ENCODE data around the gene SPOPL. TPM values are rescaled to one million over a fixed set of nuclear protein-coding genes. Genes with fewer than 3 reads are reported as not detected.

Gene SPOPL
- total and polyA plus RNA-seq, 3 donors from 2014 or later: 9.1 to 14.2 (median 10.6) TPM

DNA sequence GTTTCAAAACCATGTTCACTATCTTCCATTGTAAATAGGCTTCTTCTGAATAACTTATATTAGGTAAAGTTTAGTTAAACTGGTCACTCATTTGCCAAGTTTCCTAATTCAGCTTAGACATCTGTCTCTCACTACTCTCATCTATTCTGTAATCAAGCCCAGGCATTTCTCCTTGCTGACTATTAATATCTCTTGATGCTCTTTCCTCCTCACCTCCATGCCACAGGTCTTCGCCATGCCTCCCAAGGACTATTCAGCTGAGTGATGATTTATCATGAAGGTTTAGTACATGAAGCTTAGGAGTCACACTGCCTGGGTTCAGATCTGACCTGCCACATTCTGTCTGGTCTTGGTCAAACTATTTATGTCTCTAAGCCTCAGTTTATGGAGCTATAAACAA, 115.5 kb downstream of the SPOPL start:
- intact Hi-C loops (cut with DNase I; ENCODE audit: low total_unique reads): no loop called here
- Histone ChIP-seq H3K27ac (no peak overlapping the region), H3K36me3 (ENCODE audit: low read depth, missing control alignments) (no peaks in the 10 kb centered on the region), H3K9me3 (no peaks in the 10 kb centered on the region), H3K27me3 (no peaks in the 10 kb centered on the region), H3K4me1 (no peaks in the 10 kb centered on the region), H3K4me3 (no peak overlapping the region)
- TF ChIP-seq, protein P1, sequence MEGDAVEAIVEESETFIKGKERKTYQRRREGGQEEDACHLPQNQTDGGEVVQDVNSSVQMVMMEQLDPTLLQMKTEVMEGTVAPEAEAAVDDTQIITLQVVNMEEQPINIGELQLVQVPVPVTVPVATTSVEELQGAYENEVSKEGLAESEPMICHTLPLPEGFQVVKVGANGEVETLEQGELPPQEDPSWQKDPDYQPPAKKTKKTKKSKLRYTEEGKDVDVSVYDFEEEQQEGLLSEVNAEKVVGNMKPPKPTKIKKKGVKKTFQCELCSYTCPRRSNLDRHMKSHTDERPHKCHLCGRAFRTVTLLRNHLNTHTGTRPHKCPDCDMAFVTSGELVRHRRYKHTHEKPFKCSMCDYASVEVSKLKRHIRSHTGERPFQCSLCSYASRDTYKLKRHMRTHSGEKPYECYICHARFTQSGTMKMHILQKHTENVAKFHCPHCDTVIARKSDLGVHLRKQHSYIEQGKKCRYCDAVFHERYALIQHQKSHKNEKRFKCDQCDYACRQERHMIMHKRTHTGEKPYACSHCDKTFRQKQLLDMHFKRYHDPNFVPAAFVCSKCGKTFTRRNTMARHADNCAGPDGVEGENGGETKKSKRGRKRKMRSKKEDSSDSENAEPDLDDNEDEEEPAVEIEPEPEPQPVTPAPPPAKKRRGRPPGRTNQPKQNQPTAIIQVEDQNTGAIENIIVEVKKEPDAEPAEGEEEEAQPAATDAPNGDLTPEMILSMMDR (IDR thresholded peaks at IDR 0.05): no peak
- TF ChIP-seq POLR2A (IDR thresholded peaks at IDR 0.05): no peak
- no peak for DNase-seq
- WGBS, 2 donors: 89 to 94% methylated on average over 1 of the region's 1 CpG

DNA sequence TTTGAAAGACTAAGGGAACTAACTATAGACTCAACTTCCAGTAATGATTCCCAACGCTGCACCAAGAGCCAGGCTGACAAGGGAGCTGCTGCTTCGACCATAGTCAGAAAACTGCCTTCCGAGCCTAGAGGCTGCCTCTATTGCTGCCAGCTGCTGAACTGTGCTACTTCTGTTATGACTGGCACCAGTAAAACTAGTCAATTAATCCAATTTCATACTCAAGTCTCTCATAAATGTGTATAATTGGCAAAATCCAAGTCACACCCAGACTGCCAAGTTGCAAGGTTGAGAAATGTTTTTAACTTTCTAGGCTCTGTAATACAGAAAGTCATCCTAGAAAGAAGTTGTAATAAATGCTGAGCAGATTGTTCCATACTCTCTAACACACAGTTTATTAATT, 117.4 kb downstream of the SPOPL start:
- H3K27me3 ChIP-seq: no peaks in the 10 kb centered on the region
- H3K9me3 ChIP-seq: no peaks in the 10 kb centered on the region
- no peak overlapping the region for H3K27ac ChIP-seq
- H3K4me1 ChIP-seq: no peaks in the 10 kb centered on the region
- no peak for DNase-seq
- no peaks in the 10 kb centered on the region for H3K36me3 ChIP-seq (ENCODE audit: low read depth, missing control alignments)
- WGBS, 2 donors: 92 to 98% methylated on average over 3 of the region's 3 CpGs
- intact Hi-C loops (cut with DNase I; ENCODE audit: low total_unique reads): no loop called here
- TF ChIP-seq, protein P1 (IDR thresholded peaks at IDR 0.05): no peak
- no peak for TF ChIP-seq POLR2A (IDR thresholded peaks at IDR 0.05)
- no peak overlapping the region for H3K4me3 ChIP-seq

DNA sequence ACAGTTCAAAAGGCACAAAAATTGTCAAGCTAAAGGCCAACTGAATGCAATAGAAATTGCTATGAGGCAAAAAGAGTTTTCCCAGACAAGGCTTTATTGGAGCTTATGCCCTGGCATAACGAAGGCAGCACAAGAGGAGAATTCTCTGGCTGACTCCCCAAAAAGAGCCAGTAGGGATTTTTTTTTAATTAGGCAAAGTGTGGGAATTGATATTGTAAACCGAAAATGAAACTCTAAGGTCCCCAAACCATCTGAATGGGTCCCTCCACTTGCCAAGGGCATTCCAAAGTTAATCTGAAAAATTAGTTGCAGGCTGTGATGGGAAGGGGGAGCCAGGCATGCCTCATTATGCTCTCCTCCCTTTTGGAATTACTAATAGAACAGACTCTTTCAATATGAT, 118.9 kb downstream of the SPOPL start:
- no peak for TF ChIP-seq POLR2A (IDR thresholded peaks at IDR 0.05)
- TF ChIP-seq, protein P1 (IDR thresholded peaks at IDR 0.05): no peak
- no peaks in the 10 kb centered on the region for H3K36me3 ChIP-seq (ENCODE audit: low read depth, missing control alignments)
- WGBS, 2 donors: 56 to 69% methylated on average over 2 of the region's 2 CpGs
- no peaks in the 10 kb centered on the region for H3K27me3 ChIP-seq
- H3K9me3 ChIP-seq: no peaks in the 10 kb centered on the region
- no peak overlapping the region for H3K4me3 ChIP-seq
- no peak overlapping the region for H3K27ac ChIP-seq
- intact Hi-C loops (cut with DNase I; ENCODE audit: low total_unique reads): no loop called here
- no peak for DNase-seq
- H3K4me1 ChIP-seq: no peaks in the 10 kb centered on the region

DNA sequence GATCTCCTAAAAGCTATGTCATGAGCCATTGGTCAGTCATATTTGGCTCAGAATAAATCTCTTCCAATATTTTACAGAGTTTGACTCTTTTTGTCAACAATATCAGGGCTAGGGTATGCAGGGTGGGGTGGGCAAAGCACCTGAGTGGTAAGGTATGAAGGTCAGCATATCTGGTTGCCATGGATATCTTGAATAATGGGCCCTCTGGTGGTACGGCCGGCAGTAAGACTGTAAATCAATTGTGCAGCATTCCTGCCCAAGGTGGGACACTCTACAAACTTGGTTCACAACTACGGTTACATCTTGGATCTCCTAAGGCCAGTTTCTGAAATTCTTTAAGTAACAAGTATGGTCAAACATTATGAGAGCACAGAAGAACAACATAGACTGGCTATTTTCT, 119.6 kb downstream of the SPOPL start:
- intact Hi-C loops (cut with DNase I; ENCODE audit: low total_unique reads): no loop called here
- Histone ChIP-seq H3K27me3 (no peaks in the 10 kb centered on the region), H3K4me1 (no peaks in the 10 kb centered on the region), H3K4me3 (no peak overlapping the region), H3K36me3 (ENCODE audit: low read depth, missing control alignments) (no peaks in the 10 kb centered on the region), H3K27ac (no peak overlapping the region), H3K9me3 (no peaks in the 10 kb centered on the region)
- DNase-seq: no peak
- TF ChIP-seq, protein P1 (IDR thresholded peaks at IDR 0.05): no peak
- TF ChIP-seq POLR2A (IDR thresholded peaks at IDR 0.05): no peak
- 62 to 70% methylated on average over 3 of the region's 3 CpGs for WGBS, 2 donors

DNA sequence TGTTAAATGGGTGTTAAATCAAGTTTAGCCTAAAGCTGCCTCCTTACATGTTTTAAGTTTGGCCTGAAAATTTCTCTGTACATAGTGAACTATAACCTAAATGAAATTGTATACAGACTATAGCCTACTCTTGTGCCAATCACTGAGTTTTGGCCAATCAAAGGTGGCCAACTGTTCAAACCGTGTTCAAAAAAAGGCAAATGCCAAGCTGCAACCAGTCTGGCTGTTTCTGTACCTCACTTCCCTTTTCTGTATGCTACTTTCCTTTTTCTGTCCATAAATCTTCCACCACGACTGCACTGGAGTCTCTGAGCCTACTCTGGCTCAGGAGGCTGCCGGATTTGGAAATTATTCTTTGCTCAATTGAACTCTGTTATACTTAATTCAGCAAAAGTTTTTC, 121.0 kb downstream of the SPOPL start:
- H3K4me3 ChIP-seq: no peak overlapping the region
- intact Hi-C loops (cut with DNase I; ENCODE audit: low total_unique reads): no loop called here
- no peak for DNase-seq
- no peak for TF ChIP-seq POLR2A (IDR thresholded peaks at IDR 0.05)
- TF ChIP-seq, protein P1 (IDR thresholded peaks at IDR 0.05): no peak
- H3K9me3 ChIP-seq: no peaks in the 10 kb centered on the region
- WGBS, 2 donors: 64 to 74% methylated on average over 3 of the region's 3 CpGs
- H3K4me1 ChIP-seq: no peaks in the 10 kb centered on the region
- H3K27me3 ChIP-seq: no peaks in the 10 kb centered on the region
- no peaks in the 10 kb centered on the region for H3K36me3 ChIP-seq (ENCODE audit: low read depth, missing control alignments)
- no peak overlapping the region for H3K27ac ChIP-seq

Data from testis (tissue), 3 donors.